GM18907 (cell line): ENCODE measurements around the gene TBXAS1.

Source experiments
- ATAC-seq: cut with Tn5 transposase; IDR thresholded peaks from one replicate; pipeline ENCODE4 v1.9.1; 2021; ENCODE audit warnings: mild to moderate bottlenecking, moderate library complexity; ENCODE audit not compliant: unreplicated experiment

The TBXAS1 gene

DNA sequence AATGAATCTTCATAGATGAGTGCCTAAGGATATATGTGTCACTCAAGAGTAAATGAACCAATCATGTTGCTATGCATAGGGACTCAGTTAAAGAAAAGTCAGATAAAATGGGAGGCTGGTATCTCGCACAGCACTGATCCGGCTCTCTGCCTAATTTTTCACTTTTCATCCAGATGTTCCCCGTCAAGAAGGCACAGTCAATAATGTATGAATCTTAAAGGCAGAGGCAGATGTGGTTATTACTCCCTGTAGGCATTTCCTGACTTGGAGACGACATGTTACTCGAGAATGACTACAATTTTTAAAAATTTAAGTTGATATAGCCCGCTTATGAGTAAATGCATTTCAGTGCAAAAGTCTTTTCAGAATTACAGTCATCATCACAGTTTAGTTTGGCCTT, 113.6 kb downstream of the TBXAS1 start:
- ATAC-seq: no peak

- ATAC-seq: no peak
Measured at GRCh38 chr7:139943401-139943800, 114.3 kb downstream of the TBXAS1 start.

- no peak for ATAC-seq
Measured at GRCh38 chr7:139944248-139944647, 115.2 kb downstream of the TBXAS1 start.

DNA sequence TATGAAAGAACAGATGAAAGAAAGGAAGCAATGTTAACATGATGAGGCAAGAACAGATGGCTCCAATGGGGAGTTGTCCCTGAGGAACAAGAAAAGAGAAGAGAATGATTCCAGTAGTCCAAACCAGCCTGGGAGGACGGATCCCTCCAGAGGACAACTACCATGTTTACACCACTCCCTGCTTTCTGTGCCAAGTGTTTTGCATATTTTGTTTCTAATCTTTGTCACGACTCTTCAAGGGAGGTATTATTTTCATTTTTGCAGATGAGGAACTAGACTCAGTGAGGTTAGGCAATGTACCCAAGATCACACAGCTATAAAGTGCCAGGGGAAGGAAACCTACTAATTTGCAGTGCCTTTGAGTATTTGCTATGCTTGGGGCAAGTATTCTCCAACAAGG, 117.5 kb downstream of the TBXAS1 start:
- no peak for ATAC-seq

DNA sequence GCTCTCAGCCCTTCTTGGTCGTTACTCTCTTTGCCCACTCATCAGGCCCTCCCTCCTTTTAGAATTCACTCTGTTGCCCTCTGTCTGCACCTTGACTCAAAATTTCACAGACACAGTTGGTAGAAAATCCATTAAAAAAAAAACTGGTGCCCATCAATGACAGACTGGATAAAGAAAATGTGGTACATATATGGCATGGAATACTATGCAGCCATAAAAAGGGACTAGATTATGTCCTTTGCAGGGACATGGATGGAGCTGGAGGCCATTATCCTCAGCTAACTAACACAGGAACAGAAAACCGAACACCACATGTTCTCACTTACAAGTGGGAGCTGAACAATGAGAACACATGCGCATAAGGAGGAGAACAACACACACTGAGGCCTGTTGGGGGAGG, 118.0 kb downstream of the TBXAS1 start:
- no peak for ATAC-seq

GRCh38 chr7:139948167-139948566, 119.1 kb downstream of the TBXAS1 start:
- no peak for ATAC-seq

GRCh38 chr7:139948587-139949335, 119.7 kb downstream of the TBXAS1 start:
- ATAC-seq: no peak

DNA sequence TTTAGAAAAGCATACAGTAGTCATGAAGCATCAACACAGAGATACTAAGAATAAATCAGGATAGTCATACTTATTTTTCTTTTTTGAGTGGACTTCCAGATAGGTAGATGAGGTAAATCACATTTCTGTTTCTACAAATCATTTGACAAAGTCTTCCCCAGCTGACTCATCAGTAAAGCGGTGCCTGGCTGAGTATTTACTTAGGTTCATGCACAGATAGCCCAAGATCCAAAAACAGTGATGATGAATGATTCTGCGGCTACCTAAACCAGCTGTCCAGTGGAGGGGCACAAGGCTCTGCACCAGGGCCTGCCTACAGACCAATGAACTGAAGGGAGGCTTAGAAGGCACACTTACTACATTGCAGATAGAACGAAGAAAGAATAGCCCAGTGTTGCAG, 120.6 kb downstream of the TBXAS1 start:
- ATAC-seq: no peak

GRCh38 chr7:139950881-139951525, 121.9 kb downstream of the TBXAS1 start:
- no peak for ATAC-seq

DNA sequence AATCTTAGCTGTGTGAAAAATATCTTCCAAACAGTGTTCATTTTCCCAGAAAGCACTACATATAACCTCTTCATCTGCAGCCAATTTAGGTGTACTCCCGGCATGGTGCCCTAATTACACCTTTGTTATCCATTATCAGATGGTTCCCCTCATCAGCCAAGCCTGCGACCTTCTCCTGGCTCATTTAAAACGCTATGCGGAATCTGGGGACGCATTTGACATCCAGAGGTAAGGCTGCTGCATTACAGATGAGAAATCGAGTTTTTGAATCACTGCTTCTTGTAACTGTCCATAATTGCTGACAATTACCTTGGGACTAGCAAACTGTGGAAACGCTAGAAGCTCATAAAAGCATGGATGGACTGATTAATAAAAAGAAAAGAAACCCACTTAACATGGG, 124.2 kb downstream of the TBXAS1 start:
- ATAC-seq: no peak

DNA sequence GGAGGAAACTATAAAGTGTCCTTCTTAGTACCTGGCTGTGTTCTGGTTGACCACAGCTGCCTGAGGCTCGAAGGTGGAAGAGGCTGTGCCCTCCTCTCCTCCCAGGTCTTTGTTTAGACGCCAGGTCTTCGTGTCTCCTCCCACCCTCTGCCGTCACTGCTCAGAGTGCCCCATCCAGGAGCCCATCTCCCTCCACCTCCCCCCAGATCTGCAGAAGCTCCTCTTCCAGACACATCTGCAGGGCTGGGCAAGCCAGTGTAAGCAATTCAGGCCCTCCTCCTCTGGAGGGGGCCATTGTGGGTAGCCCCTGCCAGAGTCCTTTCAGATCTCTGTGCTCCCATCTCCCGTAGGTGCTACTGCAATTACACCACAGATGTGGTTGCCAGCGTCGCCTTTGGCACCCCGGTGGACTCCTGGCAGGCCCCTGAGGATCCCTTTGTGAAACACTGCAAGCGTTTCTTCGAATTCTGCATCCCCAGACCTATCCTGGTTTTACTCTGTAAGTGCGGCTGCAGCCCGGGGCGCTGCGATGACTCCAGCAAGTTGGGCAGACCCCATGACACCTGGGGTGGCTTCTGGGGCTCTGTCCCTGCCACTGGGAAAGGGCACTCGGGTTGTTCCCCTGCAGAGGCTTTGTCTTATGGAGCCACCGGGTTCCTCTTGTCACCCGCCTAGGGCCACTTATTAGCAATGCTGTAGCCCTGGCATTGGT, 126.2 kb downstream of the TBXAS1 start:
- no peak for ATAC-seq

- ATAC-seq: no peak
Measured at GRCh38 chr7:139958599-139959284, 129.7 kb downstream of the TBXAS1 start.

GRCh38 chr7:139959285-139959628, 130.2 kb downstream of the TBXAS1 start:
- ATAC-seq: no peak

- ATAC-seq: no peak
Measured at GRCh38 chr7:139959718-139960117, 130.7 kb downstream of the TBXAS1 start.

DNA sequence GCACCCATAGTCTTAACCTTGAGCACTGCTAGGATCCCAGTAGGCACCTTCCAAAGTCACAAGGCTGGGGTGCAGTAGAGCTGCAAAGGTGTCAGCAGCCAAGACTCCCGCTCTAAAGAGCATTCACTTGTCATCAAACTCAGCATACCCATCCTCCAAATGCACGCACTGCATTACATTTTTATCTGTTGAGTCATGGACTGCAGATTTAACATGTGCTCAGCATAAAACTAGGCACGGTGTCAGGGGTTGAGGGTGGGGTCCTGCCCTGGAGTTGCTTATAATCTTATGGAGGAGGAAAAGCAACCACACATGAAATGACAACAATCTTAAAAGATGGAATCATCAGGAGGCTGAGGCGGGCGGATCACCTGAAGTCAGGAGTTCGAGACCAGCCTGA, 131.1 kb downstream of the TBXAS1 start:
- ATAC-seq: no peak

DNA sequence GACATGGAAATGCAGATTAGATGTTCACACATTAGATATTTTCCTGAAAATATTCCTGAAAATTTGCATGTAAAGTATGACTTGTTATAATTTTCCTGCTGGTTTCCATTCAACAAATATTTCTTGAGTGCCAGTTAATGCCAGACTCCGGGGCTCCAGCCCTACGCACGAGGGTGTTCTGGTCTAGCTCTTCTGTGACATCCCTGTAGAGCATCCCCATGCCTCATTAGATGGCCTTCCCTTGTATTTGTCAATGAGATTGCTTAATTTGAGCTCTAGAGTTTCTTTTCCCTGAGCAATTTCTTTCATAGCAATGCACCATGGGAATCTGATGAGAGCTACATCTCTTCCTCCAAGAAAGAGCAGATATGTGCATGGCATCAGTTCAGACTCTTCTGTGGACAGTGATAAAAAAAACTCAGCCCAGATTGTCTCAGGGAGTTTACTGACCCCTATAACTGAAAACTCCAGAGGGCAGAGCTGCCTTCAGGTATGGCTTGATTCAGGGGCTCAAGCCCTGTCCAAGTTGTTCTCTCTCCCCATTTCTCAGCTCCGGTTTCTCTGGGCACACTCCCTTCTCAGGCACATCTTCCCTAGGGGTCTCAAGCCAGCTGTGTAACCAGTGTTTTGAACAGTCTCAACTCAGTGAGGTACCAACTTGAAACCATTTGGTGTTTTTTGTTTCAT, 137.0 kb downstream of the TBXAS1 start:
- ATAC-seq: no peak

DNA sequence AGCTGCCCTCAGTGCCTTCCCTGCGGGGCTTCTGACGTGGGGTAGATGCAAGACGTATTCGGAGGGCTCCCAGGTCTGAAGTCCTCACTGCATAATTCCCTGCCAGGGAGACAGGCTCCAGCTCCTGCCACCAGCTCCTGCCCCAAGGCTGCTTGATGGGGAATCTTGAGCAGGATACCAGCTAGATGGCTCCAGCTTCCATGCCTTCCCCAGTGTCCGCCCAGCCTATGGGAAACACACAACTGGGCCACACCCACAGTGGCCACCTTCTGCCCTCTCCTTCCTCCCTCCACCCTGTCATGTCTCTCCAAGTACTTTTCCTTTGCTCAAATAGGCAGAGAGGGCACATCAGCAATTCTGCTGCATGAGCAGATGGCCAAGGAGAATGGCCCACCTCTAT, 137.9 kb downstream of the TBXAS1 start:
- ATAC-seq: no peak

GRCh38 chr7:139968931-139969330, 139.9 kb downstream of the TBXAS1 start:
- ATAC-seq: no peak

DNA sequence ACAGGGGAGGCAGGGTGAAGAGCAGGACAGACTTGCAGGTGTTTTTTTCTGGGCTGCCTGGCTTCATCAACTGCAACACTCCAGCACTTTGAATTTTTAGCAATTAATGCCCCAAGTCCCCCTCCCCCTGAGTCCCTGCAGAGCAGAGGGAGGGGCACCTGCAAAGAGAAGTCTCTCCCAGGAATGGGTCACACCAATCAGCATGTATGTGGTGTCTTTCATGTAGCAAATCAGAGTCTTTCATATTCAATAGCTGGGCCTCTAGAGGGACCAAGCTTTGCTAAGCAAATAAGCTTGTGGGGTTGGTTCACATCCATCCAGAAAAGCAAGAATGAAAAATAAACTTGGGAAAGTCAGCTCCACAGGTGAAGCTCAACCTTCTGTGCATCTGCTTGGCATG, 143.0 kb downstream of the TBXAS1 start:
- no peak for ATAC-seq

GRCh38 chr7:139973101-139974050, 144.3 kb downstream of the TBXAS1 start:
- no peak for ATAC-seq
